H1 (cell line): ENCODE data around the gene FAIM2. TPM values are rescaled to one million over a fixed set of nuclear protein-coding genes. Genes with fewer than 3 reads are reported as not detected.
A peak's percentile ranks its signal among the peaks of the same experiment; 100 is the strongest.

Source experiments
- CTCF ChIA-PET: fragments of 300-600 bp; sonication (Branson Sonifier 250); formaldehyde crosslinking; loops from one replicate; lab custom pipeline; 2021; ENCODE audit not compliant: partially characterized antibody; lab: Charles Lee
- POLR2A ChIA-PET: fragments of 300-600 bp; sonication (Branson Sonifier 250); formaldehyde crosslinking; loops from one replicate; lab custom pipeline; 2021; ENCODE audit warnings: inconsistent platforms; ENCODE audit not compliant: partially characterized antibody; lab: Charles Lee
- DNase-seq, 2 experiments: peaks; one replicate each; pipeline versions ENCODE4 v3.0.0 to v3.0.0-alpha.2; 2010 to 2022; ENCODE audit warnings: low spot score in 2 of 2, low read depth in 1 of 2, mixed read lengths in 1 of 2
- FAIRE-seq: peaks from 2 replicates; lab custom pipeline; 2011; peaks lifted over from hg19 to GRCh38; lab: Jason Lieb, UNC
- H2AFZ ChIP-seq: 2 replicates; pipeline ENCODE4 v1.8.1; 2012; ENCODE audit warnings: low read length, inconsistent platforms
- H2AK5ac ChIP-seq: 2 replicates; pipeline ENCODE4 v1.6.1; 2013; ENCODE audit warnings: low read depth, low read length
- H2BK120ac ChIP-seq: replicated peaks from 2 replicates; pipeline ENCODE3; 2013; ENCODE audit warnings: low read depth, low read length, inconsistent platforms
- H2BK12ac ChIP-seq: 2 replicates; pipeline ENCODE4 v1.6.1; 2013; ENCODE audit warnings: low read depth, low read length
- H2BK15ac ChIP-seq: 2 replicates; pipeline ENCODE4 v1.6.1; 2013; ENCODE audit warnings: low read length
- H2BK20ac ChIP-seq: 2 replicates; pipeline ENCODE4 v1.6.1; 2013; ENCODE audit warnings: low read length
- H2BK5ac ChIP-seq: 2 replicates; pipeline ENCODE4 v1.6.1; 2013; ENCODE audit warnings: low read depth, low read length
- H3K14ac ChIP-seq: 2 replicates; pipeline ENCODE4 v1.6.1; 2013; ENCODE audit warnings: inconsistent platforms; ENCODE audit not compliant: insufficient read length
- H3K18ac ChIP-seq: 2 replicates; pipeline ENCODE4 v1.6.1; 2013; ENCODE audit warnings: low read length; ENCODE audit errors: extremely low read depth
- H3K23ac ChIP-seq: 2 replicates; pipeline ENCODE4 v1.6.1; 2013; ENCODE audit warnings: inconsistent platforms; ENCODE audit not compliant: insufficient read length
- H3K23me2 ChIP-seq: 2 replicates; pipeline ENCODE4 v1.6.1; 2013; ENCODE audit warnings: low read depth, low read length
- H3K27ac ChIP-seq: 2 replicates; pipeline ENCODE4 v1.6.1; 2011; ENCODE audit warnings: low read depth, low read length, inconsistent platforms
- H3K27me3 ChIP-seq, 4 experiments: replicated peaks in 1 of 4; 1 replicate in 1 of 4; 2 replicates in 3 of 4; pipeline versions ENCODE4 v1.6.1 to v1.8.1; 2011 to 2013; ENCODE audit warnings: low read length in 3 of 4, mild to moderate bottlenecking in 3 of 4, inconsistent platforms in 2 of 4, mixed read lengths in 2 of 4, moderate library complexity in 1 of 4; ENCODE audit not compliant: control insufficient read depth in 3 of 4, insufficient read depth in 3 of 4; ENCODE audit errors: extremely low read depth in 1 of 4
- H3K36me3 ChIP-seq, 4 experiments: 2 replicates each; pipeline versions ENCODE4 v1.6.1 to v1.8.1; 2011 to 2013; ENCODE audit warnings: mild to moderate bottlenecking in 4 of 4, low read length in 3 of 4, moderate library complexity in 2 of 4, control low read depth in 1 of 4, inconsistent platforms in 1 of 4; ENCODE audit not compliant: insufficient read depth in 4 of 4, control insufficient read depth in 2 of 4
- H3K4ac ChIP-seq: replicated peaks from 2 replicates; pipeline ENCODE3; 2013; ENCODE audit warnings: low read length, low read depth, mixed read lengths, inconsistent platforms; ENCODE audit not compliant: insufficient read length
- H3K4me1 ChIP-seq, 4 experiments: replicated peaks in 1 of 4; 1 replicate in 1 of 4; 2 replicates in 3 of 4; pipeline versions ENCODE4 v1.6.1 to v1.8.1; 2011 to 2013; ENCODE audit warnings: low read length in 3 of 4, inconsistent platforms in 2 of 4, mixed read lengths in 1 of 4; ENCODE audit not compliant: insufficient read depth in 4 of 4, control insufficient read depth in 3 of 4
- H3K4me2 ChIP-seq, 2 experiments: 2 replicates each; pipeline versions ENCODE4 v1.6.1 to v1.8.1; 2011 to 2013; ENCODE audit warnings: low read depth in 2 of 2, low read length in 2 of 2, control low read depth in 1 of 2, inconsistent platforms in 1 of 2, mild to moderate bottlenecking in 1 of 2; ENCODE audit not compliant: insufficient read depth in 1 of 2
- H3K4me3 ChIP-seq, 4 experiments: fragments of 200-600, 300-600 bp in 1 of 4; sonication (generic), shearing (Covaris generic), sonication (Bioruptor Twin) in 1 of 4; 2 replicates each; pipeline versions ENCODE4 v1.5.1 to v1.8.1; 2011 to 2016; ENCODE audit warnings: low read length in 4 of 4, low read depth in 3 of 4, control low read depth in 2 of 4, inconsistent platforms in 2 of 4, mild to moderate bottlenecking in 2 of 4, mixed read lengths in 1 of 4, moderate library complexity in 1 of 4; ENCODE audit not compliant: insufficient read depth in 2 of 4; ENCODE audit errors: extremely low read depth in 1 of 4
- H3K56ac ChIP-seq: replicated peaks from 2 replicates; pipeline ENCODE3; 2013; ENCODE audit warnings: low read depth, mild to moderate bottlenecking, mixed read lengths, low read length, inconsistent platforms; ENCODE audit not compliant: insufficient read length
- H3K79me1 ChIP-seq: 2 replicates; pipeline ENCODE4 v1.6.1; 2013; ENCODE audit warnings: low read depth, low read length, control low read depth
- H3K79me2 ChIP-seq, 2 experiments: 2 replicates each; pipeline versions ENCODE4 v1.6.1 to v1.8.1; 2012 to 2013; ENCODE audit warnings: low read length in 2 of 2, mild to moderate bottlenecking in 2 of 2, inconsistent platforms in 1 of 2; ENCODE audit not compliant: insufficient read depth in 2 of 2, control insufficient read depth in 1 of 2
- H3K9ac ChIP-seq, 4 experiments: replicated peaks in 1 of 4; 1 replicate in 1 of 4; 2 replicates in 3 of 4; pipeline versions ENCODE4 v1.6.1 to v1.8.1; 2011 to 2013; ENCODE audit warnings: low read depth in 3 of 4, low read length in 3 of 4, control low read depth in 2 of 4, mild to moderate bottlenecking in 2 of 4, moderate library complexity in 2 of 4, inconsistent platforms in 1 of 4; ENCODE audit errors: extremely low read depth in 1 of 4
- H3K9me3 ChIP-seq, 2 experiments: 2 replicates each; pipeline versions ENCODE4 v1.6.1 to v1.8.1; 2012 to 2013; ENCODE audit warnings: mild to moderate bottlenecking in 2 of 2, moderate library complexity in 2 of 2, control low read depth in 1 of 2, inconsistent platforms in 1 of 2, low read depth in 1 of 2, low read length in 1 of 2, mixed read lengths in 1 of 2; ENCODE audit not compliant: insufficient read depth in 2 of 2
- H4K20me1 ChIP-seq, 2 experiments: replicated peaks in 1 of 2; 2 replicates each; pipeline versions ENCODE3 to v1.8.1; 2011 to 2013; ENCODE audit warnings: inconsistent platforms in 2 of 2, low read length in 2 of 2, mild to moderate bottlenecking in 1 of 2; ENCODE audit not compliant: insufficient read depth in 2 of 2, control insufficient read depth in 1 of 2
- H4K5ac ChIP-seq: 2 replicates; pipeline ENCODE4 v1.6.1; 2013; ENCODE audit warnings: low read length, low read depth, mixed read lengths, inconsistent platforms; ENCODE audit not compliant: insufficient read length
- H4K8ac ChIP-seq: 2 replicates; pipeline ENCODE4 v1.8.0; 2013; ENCODE audit warnings: mild to moderate bottlenecking, moderate library complexity, low read length, inconsistent platforms; ENCODE audit not compliant: insufficient read depth; ENCODE audit errors: extremely low read depth
- H4K91ac ChIP-seq: replicated peaks from 2 replicates; pipeline ENCODE3; 2013; ENCODE audit warnings: low read length, mixed read lengths, inconsistent platforms; ENCODE audit not compliant: insufficient read length
- ASH2L ChIP-seq: fragments of 200-600, 300-600 bp; sonication (generic); IDR thresholded peaks from one replicate; pipeline ENCODE4 v1.7.1; 2017; ENCODE audit warnings: low read length
- CEBPB ChIP-seq: IDR thresholded peaks from 2 replicates; pipeline ENCODE4 v1.6.1; 2012; ENCODE audit warnings: low read depth, low read length
- POLR2A ChIP-seq, 2 experiments: IDR thresholded peaks; 1 replicate in 1 of 2; 2 replicates in 1 of 2; pipeline ENCODE4 v1.6.1; 2011; ENCODE audit warnings: low read depth in 2 of 2, low read length in 2 of 2, mild to moderate bottlenecking in 2 of 2; ENCODE audit errors: control extremely low read depth in 1 of 2
- RAD21 ChIP-seq, 2 experiments: IDR thresholded peaks in 1 of 2; conservative IDR thresholded peaks in 1 of 2; 2 replicates each; pipeline ENCODE4 v1.6.1; 2011; ENCODE audit warnings: low read depth in 2 of 2, low read length in 2 of 2, improper control_type of control experiment in 1 of 2, inconsistent platforms in 1 of 2, mild to moderate bottlenecking in 1 of 2, moderate library complexity in 1 of 2
- WGBS, 2 experiments: shearing (Covaris generic) in 1 of 2; methylation state at CpG; one replicate each; pipeline versions ENCODE4 v1.1.6 to v1.1.7; 2013 to 2015; ENCODE audit warnings: low lambda C conversion rate in 2 of 2, mixed read lengths in 2 of 2, inconsistent platforms in 1 of 2, low coverage in 1 of 2, missing lambda C conversion rate in 1 of 2; ENCODE audit not compliant: insufficient replicate concordance in 2 of 2, insufficient coverage in 1 of 2, insufficient read length in 1 of 2; ENCODE audit errors: extremely low coverage in 1 of 2, missing lambda C conversion rate in 1 of 2; 5-methylcytosine and 5-hydroxymethylcytosine counted together
- polyA plus RNA-seq, 7 experiments: library from polyadenylated mRNA; depleted of rRNA in 3 of 7; stranded (reverse) in 5 of 7; unstranded in 2 of 7; fragments of >200 nt in 5 of 7; fragments of 200-250 nt in 2 of 7; gene quantifications; 1 replicate in 5 of 7; 2 replicates in 1 of 7; 4 replicates in 1 of 7; pipeline versions ENCODE4 v1.2.1 to v1.2.3, GENCODE V29; 2011 to 2013; ENCODE audit warnings: missing spikeins in 2 of 7, mixed read lengths in 2 of 7
- total RNA-seq: library from RNA; stranded (reverse); fragmentation: NEBNext Ultra II Directional; extraction: Animal tissue kit (Norgen Biotek cat#: 25700); gene quantifications from 2 replicates; pipeline ENCODE4 v1.2.1, GENCODE V29; 2021

FAIM2 gene
- total and polyA plus RNA-seq, 2 of the 8 experiments (the other 6 are each of a cell fraction or from before 2014, with no cell fraction given): 0.89 to 1.3 TPM

DNA sequence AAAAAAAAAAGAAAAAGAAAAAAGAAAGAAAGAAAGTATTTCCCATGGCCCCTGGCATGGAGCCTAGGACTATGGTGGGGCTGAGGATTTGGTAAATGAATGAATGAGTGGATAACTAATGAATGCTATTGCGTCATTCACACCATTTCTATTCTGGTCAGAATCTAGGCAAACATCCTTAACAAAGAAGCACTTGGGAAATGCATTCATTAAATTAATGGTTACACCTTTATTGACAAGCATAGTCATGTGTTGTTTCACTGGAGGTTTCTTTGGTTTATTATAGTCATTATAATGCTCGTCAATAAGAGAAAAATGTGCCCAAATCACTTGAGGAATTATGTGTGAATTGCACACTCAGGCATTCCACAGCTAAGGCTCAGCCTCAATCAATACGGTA, 33.2 kb upstream of the FAIM2 start:
- Histone ChIP-seq H4K20me1 (no peaks in the 10 kb centered on the region), H3K4me2 (no peak overlapping the region), H3K27ac (no peak overlapping the region), H2BK15ac (no peak overlapping the region), H4K91ac (no peak overlapping the region), H3K4me1 (no peaks in the 10 kb centered on the region; a peak in 1 of 7 replicates), H3K23me2 (no peaks in the 10 kb centered on the region), H2AK5ac (no peak overlapping the region), H3K27me3 (no peaks in the 10 kb centered on the region), H2AFZ (no peak overlapping the region), H2BK5ac (no peak overlapping the region), H3K79me1 (no peaks in the 10 kb centered on the region), H3K18ac (no peak overlapping the region), H3K36me3 (no peaks in the 10 kb centered on the region), H3K4me3 (no peak overlapping the region), H2BK20ac (no peak overlapping the region), H4K8ac (no peak overlapping the region), H3K4ac (no peak overlapping the region), H3K9me3 (no peaks in the 10 kb centered on the region), H3K56ac (no peak overlapping the region), H2BK120ac (no peak overlapping the region), H3K79me2 (no peaks in the 10 kb centered on the region), H3K14ac (no peak overlapping the region), H2BK12ac (no peak overlapping the region), H3K23ac (no peak overlapping the region), H3K9ac (no peak overlapping the region), H4K5ac (no peak overlapping the region)
- TF ChIP-seq ASH2L: no peak
- TF ChIP-seq POLR2A (IDR thresholded peaks at IDR 0.05; ENCODE audit: control extremely low read depth in 1 of 2, low read depth in 2 of 2, low read length in 2 of 2): no peak
- TF ChIP-seq RAD21 (IDR thresholded peaks at IDR 0.05 in 1 of 2, conservative IDR thresholded peaks at IDR 0.05 in 1 of 2; ENCODE audit: low read depth in 2 of 2, low read length in 2 of 2): no peak
- TF ChIP-seq CEBPB: peak; percentile 75; the same call in 1 of the 2 replicates
- DNase-seq (no peak), FAIRE-seq (no peak)
- POLR2A ChIA-PET: interaction anchor here (1.2 to 1.5 kb wide), 2 partner anchors 9 to 73 kb away, joined by 4 to 5 read pairs; no protein-coding TSS in a partner anchor
- 83% methylated on average over 3 of the region's 3 CpGs; no CpG with 5 or more reads in 1 of the 2 experiments for WGBS, 2 experiments
- CTCF ChIA-PET: interaction anchor here (0.6 to 6.5 kb wide), 8 partner anchors 10 to 160 kb away, joined by 3 to 53 read pairs (median 3); no protein-coding TSS in a partner anchor
